Stimulated activated memory B cell treated with anti-CD40 and anti-IgM and Interleukin-4, amounts not matched to agents 10 μg/mL and 1 μg/mL and 100 μg/mL, for 72 hours (primary cell): ENCODE data around the gene LARP4B.
A peak's percentile ranks its signal among the peaks of the same experiment; 100 is the strongest.

ENCODE experiments used
- ATAC-seq: fragments of 150-1000 bp; cut with Tn5 transposase; 2 replicates; pipeline ENCODE4 v1.10.0; 2021
- H3K27ac Mint-ChIP-seq: one replicate; pipeline ENCODE4 v1.8.0; 2022; ENCODE audit warnings: mild to moderate bottlenecking, mixed read lengths
- H3K27me3 Mint-ChIP-seq: one replicate; pipeline ENCODE4 v1.8.0; 2022; ENCODE audit warnings: mixed read lengths
- H3K36me3 Mint-ChIP-seq: one replicate; pipeline ENCODE4 v1.8.0; 2022; ENCODE audit warnings: mixed read lengths
- H3K4me1 Mint-ChIP-seq: one replicate; pipeline ENCODE4 v1.8.0; 2022; ENCODE audit warnings: mixed read lengths
- H3K4me3 Mint-ChIP-seq: one replicate; pipeline ENCODE4 v1.8.0; 2022; ENCODE audit warnings: mild to moderate bottlenecking, moderate library complexity, mixed read lengths
- H3K9me3 Mint-ChIP-seq: one replicate; pipeline ENCODE4 v1.8.0; 2022; ENCODE audit warnings: mixed read lengths

Gene LARP4B

DNA sequence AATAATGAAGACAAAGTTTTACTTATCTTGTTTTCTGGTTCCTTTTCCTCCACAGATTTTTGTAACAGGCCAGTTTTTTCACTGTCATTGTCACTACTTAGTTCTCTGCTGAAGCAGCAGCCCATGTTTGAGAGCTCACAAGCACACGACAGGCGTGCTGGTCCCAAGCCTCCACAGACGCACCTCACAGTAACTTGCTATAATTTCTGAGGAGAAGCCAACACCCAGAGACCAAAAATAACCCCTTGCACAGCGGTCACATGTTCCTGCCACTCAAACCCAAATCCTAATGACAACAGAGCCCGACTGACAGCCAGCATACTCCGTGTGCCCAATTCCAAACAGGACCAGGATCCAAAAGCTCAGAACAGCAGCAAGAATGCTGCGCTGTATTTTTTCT, 58.5 kb downstream of the LARP4B start:
- Mint-ChIP-seq H3K9me3 (no peaks in the 10 kb centered on the region), H3K36me3 (peaks cover 71% of the 10 kb centered on the region), H3K4me3 (no peak overlapping the region), H3K27ac (peak overlapping the region; percentile 11), H3K4me1 (peaks cover 49% of the 10 kb centered on the region), H3K27me3 (no peaks in the 10 kb centered on the region)
- no peak for ATAC-seq

DNA sequence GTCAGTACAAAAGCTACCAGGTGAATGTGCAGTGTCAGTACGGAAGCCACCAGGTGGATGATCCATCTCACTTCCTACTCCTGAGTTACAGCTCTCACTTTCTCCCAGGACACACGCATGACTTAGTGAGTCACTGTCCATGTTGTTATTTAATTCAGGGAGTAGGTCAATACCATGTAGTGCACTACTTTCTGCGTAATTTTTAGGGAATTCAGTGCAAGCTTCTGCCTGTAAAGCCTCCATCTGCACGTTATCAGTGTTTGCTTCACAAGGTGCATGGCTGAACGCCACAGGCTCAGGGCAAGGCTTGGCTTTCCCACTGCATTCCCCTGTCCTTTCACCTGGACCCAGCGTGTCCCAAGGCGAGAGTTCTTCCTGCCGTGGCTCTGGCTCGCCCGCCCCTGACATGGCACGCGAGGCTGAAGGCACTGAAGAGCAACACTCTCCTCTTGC, 59.5 kb downstream of the LARP4B start:
- no peak for ATAC-seq
- H3K9me3 Mint-ChIP-seq: no peaks in the 10 kb centered on the region
- peaks cover 53% of the 10 kb centered on the region for H3K4me1 Mint-ChIP-seq
- H3K27me3 Mint-ChIP-seq: no peaks in the 10 kb centered on the region
- peaks cover 62% of the 10 kb centered on the region for H3K36me3 Mint-ChIP-seq
- H3K4me3 Mint-ChIP-seq: no peak overlapping the region
- H3K27ac Mint-ChIP-seq: peak overlapping the region; percentile 76

DNA sequence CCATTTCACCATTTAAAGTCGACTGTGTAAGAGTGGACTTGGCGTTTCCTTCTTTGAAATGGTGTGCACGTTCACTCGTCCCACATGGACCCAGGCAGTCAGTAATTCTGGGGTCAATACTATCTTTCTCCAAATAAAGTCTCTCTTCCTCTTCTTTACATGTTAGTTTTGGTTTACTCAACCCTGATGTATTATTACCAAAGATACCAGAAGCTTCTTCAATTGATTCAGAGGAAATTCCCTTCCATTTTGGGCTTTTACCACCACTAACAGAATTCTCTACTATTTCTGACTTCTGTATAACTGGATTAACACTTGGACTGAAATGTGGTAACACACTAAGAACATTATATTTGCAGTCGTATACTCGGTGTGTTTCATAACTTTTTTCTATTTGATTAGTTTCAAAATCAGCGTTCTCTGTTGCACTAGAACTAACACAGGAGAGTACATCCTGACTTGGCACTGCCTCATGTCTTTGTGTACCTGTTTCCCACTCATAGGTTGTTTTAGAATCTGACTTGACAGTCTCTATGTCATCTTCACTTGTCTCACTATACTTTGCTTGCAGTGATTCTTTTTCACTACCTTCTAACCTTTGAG, 60.8 kb downstream of the LARP4B start:
- ATAC-seq: peak; percentile 36
- Mint-ChIP-seq H3K36me3 (peaks cover 64% of the 10 kb centered on the region), H3K4me1 (peaks cover 57% of the 10 kb centered on the region), H3K27ac (peak overlapping the region; percentile 76), H3K4me3 (no peak overlapping the region), H3K27me3 (no peaks in the 10 kb centered on the region), H3K9me3 (no peaks in the 10 kb centered on the region)

DNA sequence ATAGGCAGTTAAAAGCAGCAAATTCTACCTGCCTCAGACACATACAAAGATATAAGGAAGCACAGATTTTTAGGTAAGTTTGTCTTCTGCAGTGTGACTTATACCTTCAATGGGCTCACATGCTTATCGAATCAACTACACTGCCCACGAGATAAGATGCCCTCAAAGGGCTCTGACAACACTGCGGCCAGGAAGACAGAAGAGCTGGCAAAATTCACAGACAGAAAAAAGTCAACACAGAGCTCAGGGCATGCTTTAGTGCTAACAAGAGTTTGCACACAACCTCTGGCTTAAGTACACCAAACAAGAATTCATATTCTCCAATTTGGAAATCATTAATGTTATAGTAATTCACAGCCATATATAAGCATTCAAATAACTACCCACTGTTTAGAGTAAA, 62.3 kb downstream of the LARP4B start:
- Mint-ChIP-seq H3K9me3 (no peaks in the 10 kb centered on the region), H3K27ac (no peak overlapping the region)
- ATAC-seq: no peak

DNA sequence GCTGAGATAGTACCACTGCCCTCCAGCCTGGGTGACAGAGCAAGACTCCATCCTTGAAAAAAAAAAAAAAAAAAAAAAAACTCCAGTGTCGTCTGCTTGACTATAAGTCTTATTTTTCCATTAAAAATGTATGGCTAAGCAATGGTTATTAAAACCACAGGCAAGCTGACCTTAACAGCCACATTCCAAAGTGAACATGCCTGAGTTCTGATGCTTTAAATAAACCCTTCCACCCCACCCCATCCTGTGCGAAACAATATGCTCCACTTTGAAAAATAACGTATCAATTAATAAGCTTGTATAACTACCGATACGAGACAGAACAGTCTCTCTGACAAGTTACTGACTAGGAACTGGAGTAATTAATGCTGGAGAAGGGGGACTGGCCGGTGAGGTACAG, 63.7 kb downstream of the LARP4B start:
- no peak for ATAC-seq
- H3K9me3 Mint-ChIP-seq: no peaks in the 10 kb centered on the region
- H3K27ac Mint-ChIP-seq: no peak overlapping the region
- H3K27me3 Mint-ChIP-seq: no peaks in the 10 kb centered on the region
- H3K4me1 Mint-ChIP-seq: peaks cover 51% of the 10 kb centered on the region
- no peak overlapping the region for H3K4me3 Mint-ChIP-seq
- H3K36me3 Mint-ChIP-seq: peaks cover 71% of the 10 kb centered on the region

More for the DNA sequence above, 62.3 kb downstream of the LARP4B start:
- peaks cover 53% of the 10 kb centered on the region for H3K4me1 Mint-ChIP-seq
- no peaks in the 10 kb centered on the region for H3K27me3 Mint-ChIP-seq
- H3K4me3 Mint-ChIP-seq: no peak overlapping the region
- peaks cover 68% of the 10 kb centered on the region for H3K36me3 Mint-ChIP-seq

DNA sequence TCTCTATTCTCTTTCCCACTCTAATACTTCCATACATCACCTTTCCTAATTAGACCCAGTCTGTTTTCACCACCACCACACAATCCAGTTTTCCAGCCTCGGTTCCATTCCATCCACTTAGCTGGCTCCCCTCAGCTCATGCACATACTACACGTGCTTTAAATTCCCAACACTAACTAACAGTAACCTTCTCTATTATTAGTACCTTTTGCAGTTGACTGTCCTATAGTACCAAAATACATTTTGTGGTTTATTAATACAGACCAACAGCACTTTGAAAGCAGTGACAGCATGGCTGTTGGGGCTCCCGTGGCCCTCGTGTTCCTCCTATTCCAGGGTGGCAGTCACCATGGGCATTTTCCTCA, 64.9 kb downstream of the LARP4B start:
- Mint-ChIP-seq H3K9me3 (no peaks in the 10 kb centered on the region), H3K4me1 (peaks cover 38% of the 10 kb centered on the region), H3K27me3 (no peaks in the 10 kb centered on the region), H3K4me3 (no peak overlapping the region), H3K36me3 (peaks cover 71% of the 10 kb centered on the region), H3K27ac (peak overlapping the region; percentile 5)
- ATAC-seq: no peak

DNA sequence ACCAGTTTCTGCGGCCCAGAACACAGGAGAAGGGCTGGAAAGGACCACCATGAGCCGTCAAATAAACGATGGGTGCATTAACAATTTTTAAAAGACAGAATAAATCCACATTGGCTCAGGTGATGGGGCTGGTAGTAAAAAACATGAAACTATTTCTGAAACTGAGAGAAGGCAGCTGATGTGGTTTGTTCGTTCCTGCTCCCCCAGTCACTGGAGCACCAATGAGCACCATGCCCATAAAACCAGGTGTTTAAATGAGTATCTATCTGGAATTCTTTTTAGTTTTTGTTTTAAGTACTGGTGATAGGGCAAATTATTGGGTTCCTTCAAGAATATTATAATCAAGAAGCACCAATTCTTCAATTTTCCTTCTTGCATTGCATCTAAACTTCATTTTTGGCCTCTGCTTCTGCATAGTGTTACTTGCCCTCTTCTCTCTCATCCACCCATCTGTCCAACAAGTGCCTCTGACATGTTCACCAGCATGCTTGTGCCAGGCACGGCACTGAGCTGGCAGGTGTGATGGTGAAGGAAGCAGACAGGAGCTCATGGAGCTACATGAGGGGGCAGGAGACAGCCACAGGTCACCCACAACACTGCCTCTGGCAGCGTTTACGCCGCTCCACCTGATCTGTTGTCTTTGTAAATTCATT, 65.5 kb downstream of the LARP4B start:
- no peaks in the 10 kb centered on the region for H3K27me3 Mint-ChIP-seq
- H3K9me3 Mint-ChIP-seq: no peaks in the 10 kb centered on the region
- peaks cover 33% of the 10 kb centered on the region for H3K4me1 Mint-ChIP-seq
- ATAC-seq: no peak
- H3K36me3 Mint-ChIP-seq: peaks cover 71% of the 10 kb centered on the region
- H3K27ac Mint-ChIP-seq: peak overlapping the region; percentile 5
- no peak overlapping the region for H3K4me3 Mint-ChIP-seq

DNA sequence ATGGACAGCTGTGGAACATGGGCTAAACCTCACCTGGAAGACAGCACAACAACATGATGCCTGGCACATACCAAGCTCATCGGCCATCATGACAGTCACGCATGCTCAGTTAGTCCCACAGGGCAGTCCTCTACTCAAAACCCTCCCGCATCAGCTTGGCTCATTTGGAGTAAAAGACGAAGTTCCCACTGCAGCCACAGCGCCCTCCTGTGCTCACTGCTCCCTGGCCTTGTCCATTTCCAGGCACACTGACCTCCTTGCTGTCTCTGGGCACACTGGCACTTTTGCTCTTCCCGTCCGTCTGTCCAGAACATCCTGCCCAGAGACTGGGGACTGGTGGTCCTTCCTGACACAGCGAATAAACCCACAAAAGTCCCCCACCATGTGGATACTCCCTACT, 66.2 kb downstream of the LARP4B start:
- H3K27me3 Mint-ChIP-seq: no peaks in the 10 kb centered on the region
- no peak overlapping the region for H3K4me3 Mint-ChIP-seq
- no peaks in the 10 kb centered on the region for H3K9me3 Mint-ChIP-seq
- peaks cover 71% of the 10 kb centered on the region for H3K36me3 Mint-ChIP-seq
- H3K27ac Mint-ChIP-seq: no peak overlapping the region
- no peak for ATAC-seq
- H3K4me1 Mint-ChIP-seq: peaks cover 25% of the 10 kb centered on the region

DNA sequence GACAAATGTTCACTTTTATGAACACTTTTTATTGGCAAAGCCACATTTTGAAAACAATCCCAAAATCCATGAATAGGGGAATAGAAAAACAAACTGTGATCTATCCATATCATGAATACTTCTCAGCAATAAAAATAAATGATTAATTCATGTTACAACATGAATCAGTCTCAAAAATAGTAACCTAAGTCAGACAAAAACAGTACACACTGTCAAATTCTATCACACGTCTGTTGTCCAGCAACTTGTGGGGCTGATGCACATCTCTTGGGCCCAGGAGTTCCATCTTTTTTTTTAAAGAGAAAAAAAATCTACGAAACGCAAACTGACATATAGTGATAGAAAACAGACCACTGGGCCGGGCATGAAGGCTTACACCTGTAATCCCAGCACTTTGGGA, 71.0 kb downstream of the LARP4B start:
- no peak overlapping the region for H3K4me3 Mint-ChIP-seq
- H3K9me3 Mint-ChIP-seq: no peaks in the 10 kb centered on the region
- no peak overlapping the region for H3K27ac Mint-ChIP-seq
- no peaks in the 10 kb centered on the region for H3K27me3 Mint-ChIP-seq
- H3K36me3 Mint-ChIP-seq: peaks cover 83% of the 10 kb centered on the region
- ATAC-seq: no peak
- H3K4me1 Mint-ChIP-seq: peaks cover 10% of the 10 kb centered on the region

DNA sequence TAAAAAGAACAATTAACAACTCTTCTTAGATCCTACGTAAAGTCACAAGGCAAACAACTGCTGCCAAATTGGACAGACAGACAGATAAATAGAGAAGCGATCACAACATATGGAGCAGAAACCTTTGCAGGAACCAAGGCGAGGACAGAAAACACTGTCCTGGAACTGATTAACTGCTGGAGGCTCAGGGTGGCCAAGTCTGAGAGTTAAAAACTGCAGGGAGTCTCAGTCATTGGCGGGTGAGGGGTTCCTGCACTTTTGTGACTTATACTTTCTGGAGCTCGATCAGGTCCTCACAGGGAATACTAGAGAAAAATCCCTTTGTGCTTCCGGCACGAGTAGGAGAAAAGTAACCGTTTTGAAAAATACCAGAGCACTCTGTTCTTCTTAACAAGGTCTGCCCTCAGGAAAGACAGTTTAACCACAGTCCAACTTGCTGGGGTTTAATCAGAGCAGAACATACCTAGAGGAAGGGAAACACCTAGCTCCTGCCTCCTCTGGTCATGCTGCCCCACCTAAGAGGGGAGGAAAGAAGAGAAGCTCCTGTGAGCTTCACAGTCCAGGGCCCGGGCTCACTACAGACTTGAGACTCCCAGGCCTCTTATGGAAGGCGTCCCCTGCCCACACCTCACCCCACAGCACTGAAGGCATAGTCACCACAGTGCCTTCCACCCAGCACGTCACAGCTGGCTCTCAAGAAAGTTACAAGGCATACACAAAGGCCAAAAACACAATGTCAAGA, 74.9 kb downstream of the LARP4B start:
- Mint-ChIP-seq H3K27ac (peak overlapping the region; percentile 64), H3K9me3 (no peaks in the 10 kb centered on the region), H3K4me1 (peaks cover 23% of the 10 kb centered on the region), H3K36me3 (peaks cover 60% of the 10 kb centered on the region), H3K4me3 (no peak overlapping the region), H3K27me3 (no peaks in the 10 kb centered on the region)
- ATAC-seq: no peak

DNA sequence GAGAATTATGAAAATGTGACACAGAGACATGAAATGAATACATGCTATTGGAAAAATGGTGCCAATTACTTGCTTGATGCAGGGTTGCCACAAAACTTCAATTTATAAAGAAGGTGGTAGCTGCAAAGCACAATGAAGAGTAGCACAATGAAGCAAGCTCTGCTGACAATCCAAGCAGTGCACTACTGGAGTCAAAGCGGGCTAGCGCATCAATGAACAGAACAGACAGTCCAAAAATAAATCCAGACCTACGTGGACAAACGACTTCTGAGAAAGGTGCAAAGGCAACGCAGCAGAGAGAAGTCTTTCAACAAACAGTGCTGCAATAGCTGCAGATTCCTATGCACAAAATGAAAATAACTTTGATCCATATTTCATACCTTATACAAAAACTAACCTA, 75.8 kb downstream of the LARP4B start:
- H3K36me3 Mint-ChIP-seq: peaks cover 59% of the 10 kb centered on the region
- no peaks in the 10 kb centered on the region for H3K9me3 Mint-ChIP-seq
- H3K4me3 Mint-ChIP-seq: no peak overlapping the region
- no peaks in the 10 kb centered on the region for H3K27me3 Mint-ChIP-seq
- no peak for ATAC-seq
- peaks cover 33% of the 10 kb centered on the region for H3K4me1 Mint-ChIP-seq
- H3K27ac Mint-ChIP-seq: peak overlapping the region; percentile 64

DNA sequence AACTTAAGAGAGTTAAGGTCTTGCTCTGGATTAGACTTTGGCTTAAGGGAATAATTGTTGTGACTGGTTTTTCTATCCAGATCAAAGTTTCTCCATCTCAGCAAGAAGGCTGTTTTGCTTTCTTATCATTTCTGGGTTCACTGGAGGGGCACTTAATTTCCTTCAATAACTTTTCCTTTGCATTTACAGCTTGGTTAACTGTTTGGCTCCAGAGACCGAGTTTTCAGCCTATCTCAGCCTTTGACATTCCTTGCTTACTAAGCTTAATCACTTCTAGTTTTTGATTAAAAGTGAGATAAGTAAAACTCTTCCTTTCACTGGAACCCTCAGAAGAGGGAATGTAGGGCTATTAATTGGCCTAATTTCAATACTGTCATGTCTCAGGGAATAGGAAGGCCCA, 76.4 kb downstream of the LARP4B start:
- peak overlapping the region; percentile 64 for H3K27ac Mint-ChIP-seq
- H3K4me3 Mint-ChIP-seq: no peak overlapping the region
- no peaks in the 10 kb centered on the region for H3K9me3 Mint-ChIP-seq
- peaks cover 38% of the 10 kb centered on the region for H3K4me1 Mint-ChIP-seq
- H3K36me3 Mint-ChIP-seq: peaks cover 60% of the 10 kb centered on the region
- no peaks in the 10 kb centered on the region for H3K27me3 Mint-ChIP-seq
- no peak for ATAC-seq

DNA sequence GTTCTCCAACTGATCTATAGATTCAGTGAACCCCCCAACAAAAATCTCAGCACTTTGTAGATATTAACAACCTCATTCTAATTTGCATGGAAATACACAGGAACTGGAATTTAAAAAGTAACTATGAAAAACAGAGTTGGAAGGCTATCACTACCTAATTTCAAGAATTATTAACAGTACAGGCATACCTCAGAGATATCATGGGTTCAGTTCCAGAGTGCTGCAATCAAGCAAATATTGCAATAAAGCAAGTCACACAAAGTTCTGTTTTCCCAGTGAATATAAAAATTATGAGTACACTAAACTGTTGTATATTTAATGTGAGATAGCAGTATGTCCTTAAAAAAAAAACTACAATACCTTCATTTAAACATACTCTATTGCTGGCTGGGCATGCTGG, 78.5 kb downstream of the LARP4B start:
- Mint-ChIP-seq H3K4me3 (no peak overlapping the region), H3K4me1 (peaks cover 48% of the 10 kb centered on the region), H3K9me3 (peaks cover 4% of the 10 kb centered on the region), H3K27me3 (no peaks in the 10 kb centered on the region), H3K27ac (peak overlapping the region; percentile 83), H3K36me3 (peaks cover 67% of the 10 kb centered on the region)
- ATAC-seq: no peak

DNA sequence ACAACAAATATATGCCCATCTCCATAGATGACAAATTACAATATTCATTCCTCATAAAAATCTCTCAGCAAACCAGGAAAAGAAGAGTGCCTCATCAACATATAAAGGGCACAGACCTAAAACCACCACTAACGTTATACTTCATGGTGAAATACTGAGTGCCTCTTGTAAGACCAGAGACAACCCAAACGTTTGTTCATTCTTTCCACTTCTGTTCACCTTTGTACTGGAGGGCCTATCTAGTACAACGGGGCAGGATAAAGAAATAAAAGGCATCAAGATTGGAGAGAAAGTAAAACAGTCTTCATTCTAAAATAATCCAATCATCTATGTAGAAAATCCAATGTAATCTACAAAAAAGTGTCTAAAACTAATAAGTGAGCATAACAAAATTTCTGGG, 79.1 kb downstream of the LARP4B start:
- peak; percentile 56 for ATAC-seq
- Mint-ChIP-seq H3K27me3 (no peaks in the 10 kb centered on the region), H3K9me3 (peaks cover 4% of the 10 kb centered on the region), H3K27ac (peak overlapping the region; percentile 83), H3K4me3 (peak overlapping the region; percentile 62), H3K36me3 (peaks cover 74% of the 10 kb centered on the region), H3K4me1 (peaks cover 54% of the 10 kb centered on the region)

DNA sequence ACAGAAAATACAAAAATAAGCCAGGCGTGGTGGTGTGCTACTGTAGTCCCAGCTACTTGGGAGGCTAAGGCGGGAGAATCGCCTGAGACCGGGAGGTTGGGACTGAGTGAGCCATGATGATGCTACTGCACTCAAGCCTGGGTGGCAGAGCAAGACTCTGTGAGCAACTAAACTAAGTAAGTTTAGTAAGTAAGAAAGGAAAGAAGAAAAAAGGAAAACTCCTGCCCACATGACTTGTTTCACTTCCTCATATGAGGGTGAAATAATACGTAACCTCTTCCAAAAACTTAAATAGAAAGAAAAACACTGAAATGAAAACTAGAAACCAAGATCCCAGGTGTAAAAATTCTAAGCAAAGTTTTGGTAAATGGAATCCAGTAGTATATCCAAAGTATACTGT, 79.6 kb downstream of the LARP4B start:
- Mint-ChIP-seq H3K27me3 (no peaks in the 10 kb centered on the region), H3K36me3 (peaks cover 74% of the 10 kb centered on the region), H3K4me1 (peaks cover 55% of the 10 kb centered on the region), H3K4me3 (peak overlapping the region; percentile 62), H3K27ac (peak overlapping the region; percentile 83), H3K9me3 (peaks cover 4% of the 10 kb centered on the region)
- peak; percentile 87 for ATAC-seq

DNA sequence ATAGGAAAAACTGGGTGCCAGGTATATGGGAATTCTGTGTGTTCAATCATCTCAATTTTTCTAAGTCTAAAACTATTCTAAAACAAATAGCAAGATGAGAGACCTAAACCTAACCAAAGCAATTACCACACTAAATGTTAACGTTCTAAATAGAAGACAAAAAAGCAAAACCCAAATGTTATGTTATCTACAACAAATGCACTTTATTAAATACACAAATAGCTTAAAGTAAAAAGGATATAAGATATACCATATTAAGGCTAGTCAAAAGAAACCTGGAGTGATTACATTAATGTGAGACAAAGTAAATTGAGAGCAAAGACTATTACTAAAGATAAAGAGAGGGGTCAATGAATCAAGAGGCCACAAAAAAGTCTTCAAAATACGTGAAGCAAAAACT, 81.4 kb downstream of the LARP4B start:
- no peak overlapping the region for H3K4me3 Mint-ChIP-seq

More for the DNA sequence above, 81.4 kb downstream of the LARP4B start:
- no peak for ATAC-seq
- Mint-ChIP-seq H3K4me1 (peaks cover 70% of the 10 kb centered on the region), H3K27ac (no peak overlapping the region), H3K9me3 (peaks cover 4% of the 10 kb centered on the region), H3K36me3 (peaks cover 77% of the 10 kb centered on the region), H3K27me3 (no peaks in the 10 kb centered on the region)
